ENCODE data around the gene RNF34.

Gene RNF34

GRCh38 chr12:121465921-121466793 is 66.2 kb downstream of the RNF34 start:
- DNase-seq (ENCODE audit: low read depth in 4 of 4, low spot score in 1 of 4) = peak in 1 of 4 experiments; percentile 15

GRCh38 chr12:121466794-121467637 is 67.1 kb downstream of the RNF34 start:
- peak; percentile 59 to 88 (median 74) for DNase-seq (ENCODE audit: low read depth in 4 of 4, low spot score in 1 of 4)

- DNase-seq (ENCODE audit: low read depth in 4 of 4, low spot score in 1 of 4) = no peak
These were observed 68.0 kb downstream of the RNF34 start for GRCh38 chr12:121467638-121468498.

GRCh38 chr12:121468499-121468801 is 68.5 kb downstream of the RNF34 start:
- no peak for DNase-seq (ENCODE audit: low read depth in 4 of 4, low spot score in 1 of 4)

- no peak for DNase-seq (ENCODE audit: low read depth in 4 of 4, low spot score in 1 of 4)
These were observed 70.8 kb downstream of the RNF34 start for GRCh38 chr12:121470751-121471150.

GRCh38 chr12:121472150-121472905 is 72.4 kb downstream of the RNF34 start:
- no peak for DNase-seq (ENCODE audit: low read depth in 4 of 4, low spot score in 1 of 4)
